HG03378 (cell line): ENCODE measurements around the gene LAMB2.

Experiments
- ATAC-seq: cut with Tn5 transposase; IDR thresholded peaks from one replicate; pipeline ENCODE4 v1.9.1; 2021; ENCODE audit warnings: mild to moderate bottlenecking, moderate library complexity; ENCODE audit not compliant: unreplicated experiment

Gene LAMB2

DNA sequence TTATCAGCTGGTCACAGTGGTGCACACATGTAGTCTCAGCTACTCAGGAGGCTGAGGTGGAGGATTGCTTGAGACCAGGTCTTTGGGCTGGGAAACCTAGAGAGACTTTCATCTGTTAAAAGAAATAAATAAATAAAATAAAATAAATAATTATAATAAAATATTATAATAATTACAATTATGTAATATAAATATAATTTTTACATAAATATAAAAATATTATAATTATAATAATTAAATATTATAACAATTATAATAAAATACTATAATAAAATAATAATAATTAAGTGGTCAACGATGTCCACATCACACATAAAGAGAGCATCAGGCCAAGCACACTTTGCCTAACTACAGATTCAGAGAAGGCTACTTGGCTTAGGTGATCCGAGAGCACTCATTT, 53.6 kb downstream of the LAMB2 start:
- ATAC-seq, result no peak

DNA sequence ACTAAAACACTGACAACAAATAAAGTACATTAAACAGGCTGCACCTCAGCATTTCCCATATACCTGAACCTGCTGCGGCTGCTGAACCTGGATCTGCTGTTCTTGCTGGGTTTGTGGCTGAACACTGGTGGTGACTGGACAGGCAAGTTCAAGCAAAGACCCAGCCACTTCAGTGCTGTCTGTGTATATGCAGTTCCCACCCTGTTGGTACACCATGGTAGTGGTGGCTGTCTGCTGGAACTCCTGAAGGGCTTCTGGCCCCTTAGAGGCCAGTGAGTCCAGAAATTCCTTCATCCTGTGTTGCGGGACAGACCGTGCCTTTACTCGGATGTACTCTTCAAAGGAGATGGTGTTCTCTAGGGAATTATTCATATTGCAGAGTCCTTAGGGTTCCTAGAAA, 56.2 kb downstream of the LAMB2 start:
- ATAC-seq, result no peak

DNA sequence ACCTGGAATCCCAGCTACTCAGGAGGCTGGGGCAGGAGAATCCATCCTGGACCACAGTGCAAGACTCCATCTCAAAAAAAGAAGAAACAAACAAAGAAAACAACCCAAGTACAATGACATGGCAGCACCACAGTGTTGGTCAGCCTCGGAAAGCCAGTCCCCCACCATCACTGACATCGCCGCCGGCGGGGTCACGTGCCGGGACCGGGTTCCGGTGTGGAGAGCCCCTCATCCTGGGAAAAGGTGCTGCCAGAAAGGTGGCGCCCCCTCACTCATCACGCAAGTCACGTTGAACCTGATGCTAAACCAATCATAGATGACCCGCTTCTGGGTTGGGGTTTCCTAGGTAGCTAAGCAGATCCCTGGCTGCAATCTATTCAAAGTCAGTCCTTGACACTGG, 56.7 kb downstream of the LAMB2 start:
- no peak for ATAC-seq
